Raji (cell line): ENCODE measurements around the gene SLC6A11.

Experiments
- POLR2A ChIP-seq: IDR thresholded peaks from 2 replicates; pipeline ENCODE4 v1.6.1; 2011; ENCODE audit warnings: low read depth, low read length, control low read depth; ENCODE audit not compliant: insufficient read depth

The SLC6A11 gene

DNA sequence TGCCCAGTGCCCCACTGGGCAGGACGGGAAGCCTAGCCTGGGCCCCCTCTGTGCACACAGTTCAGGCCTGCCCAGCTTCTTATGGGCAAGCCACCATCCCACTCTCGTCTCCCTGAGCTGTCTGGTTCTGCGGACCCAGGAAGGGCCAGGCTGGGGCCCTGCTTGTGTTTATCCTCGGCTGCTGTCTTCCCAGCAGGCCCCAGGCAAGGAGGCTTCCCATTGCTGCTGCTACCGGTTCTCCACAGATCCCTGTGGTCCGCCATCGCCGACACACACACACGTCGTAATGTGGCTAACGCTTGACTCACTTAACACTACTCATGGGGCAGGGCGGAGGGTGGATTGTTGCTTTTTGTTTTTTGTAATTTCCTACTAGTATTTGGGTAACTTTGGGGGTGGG lies 124.1 kb downstream of the SLC6A11 start:
- TF ChIP-seq POLR2A = no peak

DNA sequence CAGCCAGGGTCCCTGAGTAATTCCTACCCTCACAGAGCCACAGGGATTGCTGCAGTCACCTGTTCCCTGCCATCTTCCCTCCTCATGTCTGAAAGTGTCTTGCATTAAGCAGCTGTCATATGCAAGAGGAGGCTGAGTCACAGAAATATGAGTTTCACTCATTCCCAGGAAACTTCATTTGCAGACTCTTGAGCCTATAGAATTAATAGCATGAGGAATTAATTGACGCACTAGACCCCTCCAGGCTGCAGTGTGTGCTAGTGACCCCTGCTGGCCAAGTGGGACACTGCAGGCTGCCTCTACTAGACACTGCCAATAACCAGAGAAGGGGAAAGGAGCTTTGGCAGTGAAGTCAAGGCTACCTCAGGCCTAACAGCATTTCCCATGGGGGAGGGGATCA lies 125.9 kb downstream of the SLC6A11 start:
- TF ChIP-seq POLR2A = no peak

DNA sequence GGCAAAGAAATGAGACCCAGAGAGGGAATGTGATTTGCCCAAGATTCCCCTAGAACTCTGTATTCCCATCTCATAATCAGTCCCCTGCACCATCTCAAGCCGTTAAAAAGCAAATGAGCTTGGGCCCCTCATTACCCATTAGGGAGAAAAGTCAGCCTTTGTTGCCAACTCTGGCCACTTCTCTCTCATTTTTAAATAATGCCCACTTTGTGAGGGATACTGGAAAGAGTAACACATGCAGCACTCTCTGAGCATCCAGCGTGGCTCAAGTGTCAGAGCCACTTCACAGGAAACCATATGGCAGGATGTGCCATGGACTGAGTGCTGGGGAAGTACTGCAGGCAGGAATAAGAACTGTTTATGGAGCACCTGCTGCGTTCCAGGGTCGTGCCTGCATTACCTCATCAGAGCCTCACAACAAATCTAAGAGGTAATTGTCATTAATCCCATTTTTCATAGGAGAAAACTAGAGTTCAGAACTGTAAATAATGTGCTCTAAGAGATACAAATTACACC lies 126.7 kb downstream of the SLC6A11 start:
- no peak for TF ChIP-seq POLR2A

DNA sequence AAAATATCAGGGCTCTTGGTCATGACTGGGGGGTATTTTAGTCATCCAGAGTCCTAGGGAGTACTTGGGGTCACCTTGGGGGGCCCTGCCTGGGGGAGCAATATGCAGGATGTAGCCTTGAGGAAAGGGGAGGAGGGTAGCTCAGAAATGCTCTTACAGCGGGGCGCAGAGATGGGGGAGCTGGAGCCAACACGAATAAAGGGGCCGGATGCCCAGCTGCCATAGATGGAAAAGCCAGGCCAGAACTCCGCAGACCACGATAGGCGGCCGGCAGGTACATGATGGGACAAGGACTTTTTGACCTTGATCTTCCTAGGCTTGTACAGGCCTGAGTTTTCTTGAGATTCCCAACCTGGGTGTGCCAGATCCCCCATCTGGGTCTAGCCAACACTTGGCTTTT lies 128.8 kb downstream of the SLC6A11 start:
- no peak for TF ChIP-seq POLR2A

DNA sequence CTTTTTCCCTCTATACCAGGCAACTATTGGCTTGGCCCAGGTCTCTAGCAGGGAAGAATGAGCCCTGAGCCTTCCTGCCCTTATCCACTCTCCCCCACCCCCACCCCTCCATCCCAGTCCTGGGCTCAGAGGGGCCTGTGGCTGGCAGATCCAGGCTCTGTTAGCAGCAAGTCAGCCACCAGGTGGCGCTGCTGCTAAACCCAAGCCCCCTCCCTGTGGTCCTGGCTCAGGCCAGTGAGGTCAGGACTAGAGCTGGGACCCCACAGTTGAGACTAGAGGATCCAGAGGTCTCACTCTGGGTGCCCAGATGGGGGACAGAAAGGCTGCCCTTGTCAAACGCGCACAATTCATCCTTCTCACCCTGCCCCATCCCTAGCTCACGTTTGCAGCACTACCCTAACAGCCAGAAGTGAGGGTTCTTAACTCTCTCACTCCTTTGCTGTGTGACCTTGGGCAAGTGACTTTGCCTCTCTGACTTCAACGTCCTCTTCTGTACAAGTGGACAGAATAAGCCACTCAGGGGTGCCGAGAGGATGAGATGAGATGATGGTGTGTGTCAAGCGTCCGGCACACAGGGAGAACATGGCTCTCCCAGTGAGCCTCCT lies 129.8 kb downstream of the SLC6A11 start:
- TF ChIP-seq POLR2A = no peak

DNA sequence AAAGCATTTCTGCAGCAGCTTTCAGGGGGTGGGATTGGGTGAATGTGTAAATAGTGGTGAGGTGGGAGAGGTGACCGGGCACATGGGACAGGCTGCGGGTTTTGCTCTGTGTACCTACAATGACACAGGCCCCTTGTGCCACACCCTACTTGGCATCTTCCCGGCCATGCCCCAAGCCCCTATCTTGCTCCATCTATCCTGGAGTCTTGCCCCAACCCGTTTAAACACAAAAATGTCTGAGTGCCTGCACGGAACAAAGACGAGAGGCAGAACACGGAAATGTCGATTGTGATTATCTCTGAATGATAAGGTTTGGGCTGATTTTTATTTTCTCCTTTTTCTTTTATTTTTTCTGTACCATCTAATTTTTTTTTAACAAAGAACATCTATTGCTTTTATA lies 130.5 kb downstream of the SLC6A11 start:
- no peak for TF ChIP-seq POLR2A

DNA sequence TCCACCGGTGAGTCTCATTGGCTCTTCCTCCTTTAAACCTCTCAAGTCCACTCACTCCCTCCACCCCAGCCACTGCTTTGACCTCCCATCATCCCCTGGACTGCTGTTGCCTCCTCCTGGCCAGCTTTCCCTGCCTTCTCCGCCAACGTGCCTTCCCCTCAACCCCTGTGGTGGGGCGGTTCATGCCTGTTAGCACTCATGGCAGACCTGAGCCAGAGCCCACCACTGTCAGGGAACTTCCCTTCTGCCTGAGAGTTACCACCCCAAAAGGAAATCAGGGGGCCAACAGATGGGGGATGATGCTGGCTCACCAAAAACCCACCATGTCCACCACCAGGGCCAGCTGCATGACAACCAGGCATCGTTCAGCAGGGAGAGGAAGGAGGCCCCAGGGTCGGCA lies 132.3 kb downstream of the SLC6A11 start:
- no peak for TF ChIP-seq POLR2A

DNA sequence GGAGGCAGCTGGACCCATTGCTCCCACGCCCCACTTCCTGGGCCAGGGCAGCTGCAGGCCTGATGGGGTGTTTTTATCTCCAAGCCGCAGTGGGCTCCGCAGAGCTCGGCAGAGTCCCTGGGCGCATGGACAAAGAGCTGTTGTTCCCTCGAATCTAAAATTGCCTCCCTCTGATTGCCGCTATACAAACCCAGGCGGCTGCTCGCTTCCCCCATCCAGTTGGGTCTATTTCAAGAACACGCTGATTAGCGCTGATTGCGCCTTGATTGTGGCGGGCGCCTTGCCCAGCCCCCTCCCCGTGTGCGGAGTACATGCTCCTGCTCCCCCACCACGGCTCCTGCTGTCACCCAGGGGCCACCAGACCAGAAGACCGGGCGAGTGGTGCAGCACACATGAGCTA lies 133.2 kb downstream of the SLC6A11 start:
- TF ChIP-seq POLR2A = no peak

DNA sequence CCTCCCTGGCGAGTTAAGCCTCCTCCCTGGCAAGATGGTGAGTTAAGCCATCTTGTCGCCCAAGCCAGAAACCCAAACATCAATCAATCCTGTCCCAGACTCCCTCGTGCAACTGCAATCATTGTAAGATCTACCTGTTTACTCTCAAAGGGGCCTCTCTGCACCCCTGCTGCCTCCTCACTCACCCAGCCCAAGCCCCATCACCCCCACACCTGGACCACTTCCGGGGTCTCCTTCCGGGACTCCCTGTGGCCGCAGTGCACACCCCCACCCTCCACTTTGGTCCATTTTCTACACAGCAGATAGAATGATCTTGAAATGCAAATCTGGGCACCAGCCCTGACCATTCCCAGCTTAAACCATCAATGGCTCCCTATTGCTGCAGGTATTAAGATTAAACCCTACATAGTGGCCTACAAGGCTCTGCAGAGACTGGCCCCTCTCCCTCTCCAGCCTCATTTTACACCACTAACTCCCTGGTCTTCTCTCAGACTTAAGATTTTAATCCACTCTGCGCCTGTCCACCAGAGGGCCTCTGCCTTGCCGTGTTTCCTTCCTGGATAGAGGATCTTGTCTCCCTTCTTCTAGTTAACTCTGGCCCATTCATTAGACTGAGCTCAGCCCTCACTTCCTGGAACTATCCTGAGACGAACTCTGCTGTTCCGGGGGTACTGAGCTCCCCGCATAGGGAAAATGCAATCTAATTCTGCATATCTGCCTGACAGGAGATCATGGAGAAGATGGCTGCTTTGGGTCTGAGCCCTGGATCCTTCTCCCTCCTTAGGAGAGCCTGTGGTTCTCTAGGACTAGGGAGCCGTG lies 134.7 kb downstream of the SLC6A11 start:
- no peak for TF ChIP-seq POLR2A

DNA sequence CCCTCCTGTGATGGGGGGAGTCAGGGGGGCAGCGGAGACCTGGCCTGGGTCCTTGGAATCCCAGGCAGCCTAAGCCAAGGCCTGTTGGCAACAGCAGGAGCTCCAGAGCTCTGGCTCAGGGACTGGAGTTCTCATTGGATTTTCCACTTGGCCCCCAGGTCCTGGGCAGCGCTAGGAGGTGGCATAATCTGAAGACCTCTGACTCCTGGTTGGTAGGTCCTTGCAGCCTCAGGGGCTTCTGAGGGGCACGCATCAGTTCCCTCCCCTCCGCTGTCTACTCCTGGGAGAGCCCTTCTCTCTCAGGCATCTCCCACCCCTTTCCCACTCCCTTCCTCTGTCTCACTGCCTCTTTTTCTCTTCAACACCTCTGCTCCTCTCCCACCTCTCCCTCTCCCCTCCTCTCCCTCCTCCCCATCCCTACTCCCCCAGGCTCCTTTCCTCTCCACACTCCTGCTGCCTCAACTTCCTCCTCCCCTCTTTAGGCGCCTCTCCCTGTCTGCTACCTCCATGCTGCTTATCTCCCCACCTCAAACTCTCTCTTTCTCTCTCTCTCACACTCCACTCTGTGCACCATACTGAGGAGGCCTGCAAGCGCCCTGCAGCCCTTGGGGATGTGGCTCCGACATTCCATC lies 135.4 kb downstream of the SLC6A11 start:
- TF ChIP-seq POLR2A = no peak

DNA sequence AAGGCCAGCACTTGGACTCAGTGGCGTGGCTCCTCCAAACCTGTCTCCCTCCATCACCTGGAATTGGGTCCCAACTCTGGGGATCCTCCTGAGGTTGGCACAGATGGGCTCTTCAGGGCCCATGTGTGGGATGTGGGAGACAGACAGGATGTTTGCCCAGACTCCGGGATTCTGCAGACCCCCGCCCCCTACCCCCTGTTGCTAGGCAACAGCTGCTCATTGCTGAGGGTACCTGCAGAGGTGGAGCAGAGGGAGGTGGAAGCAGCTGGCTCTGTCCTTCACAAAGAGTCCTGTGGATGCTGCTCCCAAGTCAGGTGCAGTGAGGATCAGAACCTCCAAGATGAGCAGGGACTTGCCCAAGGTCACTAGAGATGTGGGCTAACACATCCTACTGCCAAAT lies 136.5 kb downstream of the SLC6A11 start:
- TF ChIP-seq POLR2A = no peak

DNA sequence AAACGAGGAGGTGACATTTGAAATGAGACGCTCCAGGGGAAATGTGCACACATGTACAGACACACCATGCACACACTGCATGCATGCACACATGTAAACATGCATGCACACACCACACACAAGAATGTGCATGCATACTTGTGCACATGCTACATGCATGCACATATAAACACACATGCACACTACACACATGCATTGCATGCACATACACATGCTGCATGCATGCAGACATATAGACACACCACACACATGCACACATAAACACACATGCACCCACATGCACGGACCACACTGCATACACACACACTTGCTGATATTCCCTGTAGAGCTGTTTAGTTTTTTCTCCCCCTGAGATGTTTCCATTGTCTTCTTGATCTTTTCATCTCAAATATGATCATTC lies 138.7 kb downstream of the SLC6A11 start:
- TF ChIP-seq POLR2A = no peak

DNA sequence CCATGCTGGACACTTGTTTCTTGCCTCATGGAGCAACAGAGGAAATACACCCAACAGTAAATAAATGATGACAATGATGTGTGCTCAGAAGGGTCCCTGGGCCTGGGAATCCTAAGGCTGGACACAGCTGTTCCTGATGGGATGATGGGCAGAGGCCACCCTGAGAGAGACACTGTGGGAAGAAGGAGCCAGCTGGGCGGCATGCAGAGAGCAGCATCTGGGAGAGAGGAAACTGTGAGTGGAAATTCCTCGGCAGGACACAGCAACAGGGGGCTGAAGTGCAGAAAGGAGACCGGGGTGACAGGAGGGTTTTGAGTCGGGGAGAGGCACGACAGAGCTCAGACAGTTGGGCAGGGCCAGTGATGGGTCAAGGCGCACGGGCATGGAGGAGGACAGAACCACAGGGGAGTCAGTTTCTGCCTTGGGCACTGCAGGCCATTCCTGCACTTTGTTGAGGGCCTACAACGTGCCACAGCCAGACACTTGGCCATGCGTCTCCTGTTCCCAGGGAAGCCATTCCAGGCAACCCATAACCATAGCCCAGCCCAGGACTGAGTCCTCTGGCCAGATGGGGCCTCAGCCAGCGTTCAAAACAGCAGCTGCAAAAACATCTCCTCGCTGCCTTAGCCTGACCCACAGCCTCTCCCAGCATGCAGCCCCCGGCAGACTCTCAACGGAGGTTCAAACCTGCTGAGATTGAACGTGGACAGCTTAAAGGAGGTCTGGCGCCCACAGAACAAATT lies 139.9 kb downstream of the SLC6A11 start:
- TF ChIP-seq POLR2A = no peak

DNA sequence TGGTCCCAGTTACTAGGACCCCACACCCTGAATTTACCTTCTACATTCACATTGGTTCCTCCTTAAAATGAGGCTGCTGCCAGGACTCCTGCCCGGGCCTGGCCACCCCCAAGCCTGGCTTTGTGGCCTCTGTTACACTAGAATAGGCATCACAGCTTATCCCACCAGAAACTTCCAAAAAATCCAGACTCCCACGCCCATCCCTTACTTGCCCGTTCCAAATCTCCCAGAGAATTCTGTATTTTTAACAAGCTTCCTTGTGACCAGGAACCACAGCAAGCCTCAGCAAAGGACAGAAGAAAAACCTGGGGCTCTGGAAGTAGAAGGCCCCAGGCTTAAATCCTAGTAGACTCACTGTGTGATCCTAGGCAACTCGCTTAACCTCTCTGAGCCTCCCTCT lies 140.5 kb downstream of the SLC6A11 start:
- TF ChIP-seq POLR2A = no peak

DNA sequence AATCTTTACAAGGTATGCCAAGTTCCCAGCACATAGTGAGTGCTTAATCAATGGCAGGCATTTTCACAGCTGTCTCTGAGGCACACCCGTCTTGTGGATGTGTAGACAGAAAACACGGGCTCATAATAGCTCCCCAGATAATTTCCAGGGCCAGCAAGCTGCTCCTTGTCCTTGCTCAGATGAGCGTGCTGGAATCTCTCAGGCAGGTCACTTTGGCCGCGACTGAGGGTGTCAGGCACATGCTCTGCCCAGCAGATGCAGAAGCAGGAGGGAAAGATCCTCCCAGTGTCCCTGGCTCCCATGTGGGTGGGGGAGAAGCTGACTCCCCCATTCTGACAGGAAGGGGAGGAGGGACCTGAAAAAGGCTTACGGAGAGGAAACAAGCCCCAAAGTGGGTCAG lies 141.0 kb downstream of the SLC6A11 start:
- no peak for TF ChIP-seq POLR2A
